CD4-positive, CD25-positive, alpha-beta regulatory T cell (primary cell): ENCODE data around the gene CBLIF. TPM values are rescaled to one million over a fixed set of nuclear protein-coding genes. Genes with fewer than 3 reads are reported as not detected.

ENCODE experiments used
- ATAC-seq, 2 donors: fragments of 150-1000 bp; cut with Tn5 transposase; one replicate each; pipeline ENCODE4 v1.10.0; 2021; ENCODE audit warnings: low read depth in 2 of 2, moderate number of reproducible peaks in 2 of 2, moderate library complexity in 1 of 2
- DNase-seq, 3 donors: peaks; one replicate each; pipeline versions ENCODE4 v3.0.0 to v3.0.0-alpha.2; 2012 to 2022; ENCODE audit warnings: mixed read lengths in 1 of 3
- H3K27ac ChIP-seq: one replicate; pipeline ENCODE4 v1.7.0; 2013; ENCODE audit warnings: mild to moderate bottlenecking, low read length; ENCODE audit not compliant: insufficient read depth, poor library complexity, severe bottlenecking
- H3K27me3 ChIP-seq: one replicate; pipeline ENCODE4 v1.7.0; 2013; ENCODE audit warnings: low read length; ENCODE audit not compliant: control insufficient read depth, insufficient read depth
- H3K36me3 ChIP-seq: one replicate; pipeline ENCODE4 v1.7.0; 2013; ENCODE audit warnings: mild to moderate bottlenecking, low read length, moderate library complexity; ENCODE audit not compliant: control insufficient read depth, insufficient read depth
- H3K4me1 ChIP-seq: 2 replicates; pipeline ENCODE4 v1.7.0; 2013; ENCODE audit warnings: mild to moderate bottlenecking, low read length; ENCODE audit not compliant: insufficient read depth, control insufficient read depth, poor library complexity, severe bottlenecking
- H3K4me3 ChIP-seq: one replicate; pipeline ENCODE4 v1.7.0; 2013; ENCODE audit warnings: low read depth, mild to moderate bottlenecking, low read length, moderate library complexity
- H3K9me3 ChIP-seq, 2 experiments: 1 replicate in 1 of 2; 2 replicates in 1 of 2; pipeline ENCODE4 v1.7.0; 2013; ENCODE audit warnings: low read length in 2 of 2, mild to moderate bottlenecking in 1 of 2, moderate library complexity in 1 of 2; ENCODE audit not compliant: control insufficient read depth in 2 of 2
- H3K27ac Mint-ChIP-seq, 3 donors: one replicate each; pipeline ENCODE4 v1.8.0; 2020 to 2022; ENCODE audit warnings: mild to moderate bottlenecking in 3 of 3, mixed read lengths in 3 of 3, moderate library complexity in 2 of 3
- H3K27me3 Mint-ChIP-seq: one replicate; pipeline ENCODE4 v1.8.0; 2022; ENCODE audit warnings: mild to moderate bottlenecking, mixed read lengths
- H3K36me3 Mint-ChIP-seq: one replicate; pipeline ENCODE4 v1.8.0; 2020; ENCODE audit warnings: mixed read lengths
- H3K4me1 Mint-ChIP-seq, 4 donors: one replicate each; pipeline ENCODE4 v1.8.0; 2020 to 2022; ENCODE audit warnings: mixed read lengths in 4 of 4, mild to moderate bottlenecking in 1 of 4
- H3K4me3 Mint-ChIP-seq, 4 donors: one replicate each; pipeline ENCODE4 v1.8.0; 2020 to 2022; ENCODE audit warnings: mild to moderate bottlenecking in 4 of 4, mixed read lengths in 4 of 4, moderate library complexity in 3 of 4
- H3K9me3 Mint-ChIP-seq, 7 donors: one replicate each; pipeline ENCODE4 v1.8.0; 2020 to 2022; ENCODE audit warnings: mixed read lengths in 7 of 7, mild to moderate bottlenecking in 3 of 7, moderate library complexity in 2 of 7
- polyA plus RNA-seq, 4 donors: library from polyadenylated mRNA; unstranded; fragments of 300-500 nt; fragmentation: Illumina TruSeq; gene quantifications; one replicate each; pipeline ENCODE4 v1.2.3, GENCODE V29; 2021
- total RNA-seq: library from RNA; stranded (reverse); gene quantifications from one replicate; pipeline ENCODE4 v1.2.3, GENCODE V29; 2022

Gene CBLIF
- total and polyA plus RNA-seq, 5 donors from 2014 or later = not detected

- H3K9me3 Mint-ChIP-seq = peaks cover 0 to 2% (median 0%) of the 10 kb centered on the region in 7 donors
- peaks cover 11% of the 10 kb centered on the region for H3K27me3 Mint-ChIP-seq
- DNase-seq = no peak
- H3K36me3 ChIP-seq = peaks cover 28% of the 10 kb centered on the region
- ATAC-seq = no peak
- H3K36me3 Mint-ChIP-seq = peaks cover 17% of the 10 kb centered on the region
- peaks cover 11 to 23% (median 17%) of the 10 kb centered on the region in 4 donors for H3K4me1 Mint-ChIP-seq
- H3K27ac ChIP-seq = no peak overlapping the region
- H3K4me1 ChIP-seq = peaks cover 14% of the 10 kb centered on the region
- H3K4me3 Mint-ChIP-seq = peak overlapping the region in 1 of 4 donors; percentile 63
- H3K4me3 ChIP-seq = no peak overlapping the region
- no peaks in the 10 kb centered on the region for H3K27me3 ChIP-seq
- no peak overlapping the region for H3K27ac Mint-ChIP-seq
- no peaks in the 10 kb centered on the region for H3K9me3 ChIP-seq
These were observed 38.2 kb downstream of the CBLIF start for GRCh38 chr11:59807047-59807610.

DNA sequence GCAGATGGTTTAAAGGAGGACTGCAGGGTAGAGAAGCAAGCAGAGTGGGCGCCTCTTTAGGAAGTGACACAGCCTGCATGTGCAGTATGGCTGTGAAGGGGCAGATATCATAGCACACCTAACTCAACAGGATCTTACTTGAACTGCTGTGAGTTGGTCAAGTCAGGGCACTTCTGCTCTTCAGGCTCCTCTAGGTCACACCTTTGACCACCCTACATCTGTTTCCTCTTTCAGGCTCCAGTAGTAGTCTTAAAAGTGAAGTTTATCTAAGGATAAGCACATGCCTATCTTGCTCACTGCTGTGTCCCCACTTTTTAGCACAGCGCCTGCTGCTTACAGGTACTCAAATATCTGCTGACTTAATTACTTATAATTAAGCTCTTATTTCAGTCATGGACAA, 41.2 kb downstream of the CBLIF start:
- DNase-seq (no peak), ATAC-seq (no peak)
- Histone ChIP-seq H3K36me3 (peaks cover 28% of the 10 kb centered on the region), H3K9me3 (no peaks in the 10 kb centered on the region), H3K4me3 (no peak overlapping the region), H3K27ac (no peak overlapping the region), H3K27me3 (no peaks in the 10 kb centered on the region), H3K4me1 (peaks cover under 1% of the 10 kb centered on the region)
- H3K4me3 Mint-ChIP-seq = no peak overlapping the region
- no peaks in the 10 kb centered on the region for H3K27me3 Mint-ChIP-seq
- H3K36me3 Mint-ChIP-seq = peaks cover 17% of the 10 kb centered on the region
- no peaks in the 10 kb centered on the region for H3K9me3 Mint-ChIP-seq
- peak overlapping the region in 1 of 3 donors; percentile 45 for H3K27ac Mint-ChIP-seq
- H3K4me1 Mint-ChIP-seq = peaks cover 0 to 4% (median 3%) of the 10 kb centered on the region in 4 donors

DNA sequence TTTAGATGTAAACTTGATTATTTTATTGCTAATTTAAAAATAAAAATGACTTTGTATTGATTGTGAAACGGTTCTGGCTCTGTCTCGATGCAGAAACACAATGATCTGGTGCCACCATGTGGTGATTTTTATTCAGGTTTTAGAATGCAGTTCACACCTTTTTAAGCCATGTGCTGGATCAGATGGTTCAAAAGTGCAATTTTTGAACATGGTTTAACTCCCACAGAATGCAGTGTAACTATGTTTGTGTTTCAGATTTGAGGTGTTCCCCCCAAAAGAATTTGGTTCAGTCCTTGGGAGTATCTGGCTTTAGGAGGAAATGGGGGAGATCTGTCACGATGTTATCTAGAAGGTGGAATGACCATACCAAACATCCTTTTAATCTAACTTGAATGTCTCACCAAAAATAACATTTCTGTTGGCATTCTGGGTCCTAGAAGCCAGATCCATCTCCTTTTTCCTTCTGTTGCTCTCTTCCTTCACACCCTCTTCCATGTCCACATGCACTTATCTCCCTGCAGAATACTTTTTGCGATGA, 42.6 kb downstream of the CBLIF start:
- ATAC-seq (peak; percentile 37 to 63), DNase-seq (peak; percentile 29 to 73 (median 65))
- Mint-ChIP-seq H3K4me1 (peaks cover 0 to 3% (median 0%) of the 10 kb centered on the region in 4 donors), H3K4me3 (no peak overlapping the region), H3K27me3 (no peaks in the 10 kb centered on the region), H3K36me3 (peaks cover 10% of the 10 kb centered on the region), H3K27ac (no peak overlapping the region), H3K9me3 (no peaks in the 10 kb centered on the region)
- no peak overlapping the region for H3K4me3 ChIP-seq
- peaks cover 26% of the 10 kb centered on the region for H3K36me3 ChIP-seq
- H3K4me1 ChIP-seq = no peaks in the 10 kb centered on the region
- no peaks in the 10 kb centered on the region for H3K27me3 ChIP-seq
- H3K27ac ChIP-seq = no peak overlapping the region
- no peaks in the 10 kb centered on the region for H3K9me3 ChIP-seq

DNA sequence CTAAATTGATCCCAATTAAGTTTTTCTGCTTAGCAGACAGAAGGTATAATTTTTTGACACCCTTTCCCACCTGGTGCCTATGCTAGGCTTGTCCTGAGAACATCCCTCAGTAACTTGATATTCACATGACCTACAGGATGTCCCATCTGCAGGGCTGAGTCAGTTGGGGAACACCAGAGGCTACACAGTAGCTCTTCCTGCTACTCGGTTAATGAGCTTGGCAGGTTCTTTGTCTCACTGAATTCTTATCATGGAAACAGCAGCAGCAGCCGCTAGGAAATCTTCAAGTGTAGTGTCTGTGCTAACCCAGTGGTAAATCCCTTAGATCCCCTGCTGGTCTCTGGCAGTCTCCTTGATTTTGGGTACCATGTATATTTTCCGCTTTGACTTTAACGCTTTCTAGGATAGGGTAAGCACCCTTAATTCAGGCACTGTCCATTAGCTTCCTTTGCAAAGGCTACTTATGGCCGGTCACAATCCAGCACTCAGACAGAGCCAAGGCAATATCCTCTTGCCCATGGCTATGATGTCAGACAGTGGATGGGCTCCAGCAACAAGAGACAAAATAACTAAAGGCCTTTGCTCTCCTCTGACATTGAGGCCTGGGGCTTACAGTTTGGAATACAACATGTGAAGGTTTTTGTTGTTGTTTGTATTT, 43.2 kb downstream of the CBLIF start:
- peaks cover 20% of the 10 kb centered on the region for H3K36me3 ChIP-seq
- H3K4me1 Mint-ChIP-seq = peaks cover 0 to 3% (median 0%) of the 10 kb centered on the region in 4 donors
- peaks cover 9% of the 10 kb centered on the region for H3K36me3 Mint-ChIP-seq

DNA sequence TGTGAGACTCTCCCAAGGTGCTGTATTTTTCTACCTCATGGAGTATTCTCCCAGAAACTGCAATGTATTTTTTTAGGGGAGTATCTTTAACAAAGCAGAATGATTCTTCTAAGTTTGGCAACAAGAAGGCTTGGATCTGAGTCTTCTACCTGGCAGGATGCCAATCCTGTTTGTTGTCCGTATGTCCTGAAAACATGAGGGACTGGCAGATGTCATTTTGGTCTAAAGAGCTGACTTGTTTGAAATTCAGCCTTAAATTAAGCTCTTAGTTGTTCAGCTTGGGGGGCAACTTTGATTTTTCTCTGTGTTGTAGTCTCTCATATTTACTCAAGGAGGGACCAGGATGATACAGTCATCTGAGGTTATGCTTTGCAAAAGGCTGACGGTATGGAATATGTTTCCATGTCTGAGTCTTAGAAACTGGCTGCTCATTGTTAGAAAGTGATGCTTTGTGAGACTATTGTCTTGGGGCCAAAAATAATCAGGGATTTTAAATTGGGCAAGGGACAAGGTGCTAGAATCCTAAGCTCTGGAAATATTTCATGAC, 44.1 kb downstream of the CBLIF start:
- Mint-ChIP-seq H3K4me1 (no peaks in the 10 kb centered on the region), H3K9me3 (no peaks in the 10 kb centered on the region), H3K27ac (no peak overlapping the region), H3K4me3 (no peak overlapping the region), H3K36me3 (peaks cover 4% of the 10 kb centered on the region), H3K27me3 (no peaks in the 10 kb centered on the region)
- Histone ChIP-seq H3K4me1 (no peaks in the 10 kb centered on the region), H3K4me3 (no peak overlapping the region), H3K27ac (no peak overlapping the region), H3K27me3 (no peaks in the 10 kb centered on the region), H3K36me3 (peaks cover 11% of the 10 kb centered on the region), H3K9me3 (no peaks in the 10 kb centered on the region)
- ATAC-seq (no peak), DNase-seq (no peak)

More for the DNA sequence above, 43.2 kb downstream of the CBLIF start:
- no peaks in the 10 kb centered on the region for H3K27me3 Mint-ChIP-seq
- H3K27ac ChIP-seq = no peak overlapping the region
- no peaks in the 10 kb centered on the region for H3K27me3 ChIP-seq
- DNase-seq = no peak
- H3K4me3 ChIP-seq = no peak overlapping the region
- no peaks in the 10 kb centered on the region for H3K9me3 ChIP-seq
- ATAC-seq = no peak
- no peak overlapping the region for H3K4me3 Mint-ChIP-seq
- no peak overlapping the region for H3K27ac Mint-ChIP-seq
- H3K4me1 ChIP-seq = no peaks in the 10 kb centered on the region
- H3K9me3 Mint-ChIP-seq = no peaks in the 10 kb centered on the region

DNA sequence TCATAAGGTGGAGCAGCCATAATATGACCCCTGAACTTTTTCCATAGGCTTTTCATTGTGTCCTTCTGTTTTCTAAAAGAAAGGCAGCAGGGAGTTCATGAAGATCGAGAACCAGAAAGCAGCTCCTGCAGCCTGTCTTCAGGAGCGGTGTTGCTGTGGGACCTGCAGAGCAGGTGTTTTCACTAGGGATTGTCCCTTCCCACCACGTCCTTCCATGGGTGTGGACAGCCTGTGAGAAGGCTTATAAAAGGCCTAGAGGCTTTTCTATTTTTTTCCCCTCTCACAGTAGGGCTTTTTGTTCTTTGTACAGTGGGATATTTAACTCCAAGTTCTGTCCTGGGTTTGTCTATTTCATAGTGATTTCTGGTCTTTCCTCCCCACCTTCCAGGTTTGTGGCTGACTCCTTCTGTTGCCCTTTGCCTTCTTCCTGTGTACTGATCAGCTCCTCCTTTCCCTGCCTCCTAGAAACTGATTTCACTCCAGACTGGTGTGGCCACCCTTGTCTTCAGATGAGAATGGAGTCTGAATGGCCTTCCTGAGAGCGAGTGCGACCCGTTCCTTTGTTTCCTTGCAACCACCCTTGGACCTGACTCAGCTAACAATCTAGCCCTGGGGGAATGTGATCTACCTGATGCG, 44.8 kb downstream of the CBLIF start:
- Histone ChIP-seq H3K36me3 (peaks cover 4% of the 10 kb centered on the region), H3K27me3 (no peaks in the 10 kb centered on the region), H3K4me3 (no peak overlapping the region), H3K9me3 (no peaks in the 10 kb centered on the region), H3K27ac (no peak overlapping the region), H3K4me1 (no peaks in the 10 kb centered on the region)
- Mint-ChIP-seq H3K4me1 (no peaks in the 10 kb centered on the region), H3K4me3 (no peak overlapping the region), H3K36me3 (peaks cover 11% of the 10 kb centered on the region), H3K9me3 (no peaks in the 10 kb centered on the region), H3K27me3 (no peaks in the 10 kb centered on the region), H3K27ac (peak overlapping the region in 1 of 3 donors; percentile 49)
- DNase-seq (no peak), ATAC-seq (no peak)

GRCh38 chr11:59794417-59794816, 50.9 kb downstream of the CBLIF start:
- no peak overlapping the region for H3K27ac ChIP-seq
- H3K4me1 Mint-ChIP-seq = no peaks in the 10 kb centered on the region
- no peaks in the 10 kb centered on the region for H3K9me3 Mint-ChIP-seq
- H3K4me3 Mint-ChIP-seq = no peak overlapping the region
- H3K36me3 Mint-ChIP-seq = peaks cover 31% of the 10 kb centered on the region
- ATAC-seq (no peak), DNase-seq (no peak)
- no peaks in the 10 kb centered on the region for H3K4me1 ChIP-seq
- no peaks in the 10 kb centered on the region for H3K27me3 ChIP-seq
- no peak overlapping the region for H3K27ac Mint-ChIP-seq
- H3K4me3 ChIP-seq = no peak overlapping the region
- no peaks in the 10 kb centered on the region for H3K9me3 ChIP-seq
- H3K36me3 ChIP-seq = peaks cover 3% of the 10 kb centered on the region
- no peaks in the 10 kb centered on the region for H3K27me3 Mint-ChIP-seq
